ENCODE data around the gene TTC29. TPM values are rescaled to one million over a fixed set of nuclear protein-coding genes. Genes with fewer than 3 reads are reported as not detected.

The TTC29 gene
- total RNA-seq, 1 experiment from 2014 or later = 0.09 TPM

DNA sequence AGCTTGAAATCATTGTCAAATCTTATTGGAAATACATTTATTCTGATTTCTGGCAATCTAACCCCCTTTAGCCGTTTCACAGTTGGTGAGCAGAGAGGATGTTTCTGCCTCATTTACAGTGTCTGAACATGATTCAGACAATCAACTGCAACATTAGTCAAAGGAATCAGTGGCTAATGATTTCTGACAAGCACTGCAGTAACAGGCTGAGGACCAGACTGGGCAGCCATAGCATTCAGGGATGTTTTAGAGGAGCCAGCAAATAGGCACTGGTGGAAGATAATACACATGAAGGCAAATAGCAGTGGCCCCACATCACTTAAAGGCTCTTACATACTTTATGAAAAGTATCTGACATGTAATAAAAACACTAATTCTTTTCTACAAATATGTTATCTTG, 102.8 kb downstream of the TTC29 start:
- peaks cover 5% of the 10 kb centered on the region; the same call in 1 of the 2 replicates for H3K4me1 Mint-ChIP-seq
- ChIA-PET CTCF (no interaction called here), POLR2A (no interaction called here)
- no peaks in the 10 kb centered on the region for H3K9me3 Mint-ChIP-seq
- no peak overlapping the region for H3K4me3 Mint-ChIP-seq
- ATAC-seq = no peak
- no peaks in the 10 kb centered on the region for H3K36me3 Mint-ChIP-seq
- TF ChIP-seq RORB (CRISPR knock-in tag; IDR thresholded peaks at IDR 0.05) (no peak), HMGA2 (CRISPR knock-in tag; IDR thresholded peaks at IDR 0.05) (no peak)
- H3K27me3 Mint-ChIP-seq (ENCODE audit: low read depth) = no peaks in the 10 kb centered on the region
- DNase-seq (ENCODE audit: low spot score) = no peak
- no peak overlapping the region for H3K27ac Mint-ChIP-seq

DNA sequence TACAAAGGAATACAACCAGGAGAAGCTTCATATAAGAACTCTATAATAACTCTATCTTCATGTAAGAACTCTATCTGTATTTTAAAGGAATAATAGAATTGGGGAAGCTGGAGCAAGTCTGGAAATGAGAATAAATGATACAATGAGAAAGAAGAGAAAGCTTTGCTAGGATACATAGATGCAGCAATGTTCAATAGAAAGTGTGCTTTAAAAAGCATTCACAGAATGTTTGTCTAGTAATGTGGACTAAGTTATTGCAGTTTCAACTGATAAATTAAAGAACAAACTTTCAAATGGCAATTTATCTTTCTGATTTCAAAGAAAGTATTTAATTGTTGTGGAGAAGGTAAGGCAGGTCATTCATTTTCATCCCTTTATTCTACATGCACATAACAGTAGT, 104.9 kb downstream of the TTC29 start:
- DNase-seq (ENCODE audit: low spot score) = no peak
- POLR2A ChIA-PET = no interaction called here
- Mint-ChIP-seq H3K27me3 (ENCODE audit: low read depth) (no peaks in the 10 kb centered on the region), H3K27ac (no peak overlapping the region), H3K9me3 (no peaks in the 10 kb centered on the region), H3K36me3 (no peaks in the 10 kb centered on the region), H3K4me1 (peaks cover 5% of the 10 kb centered on the region; the same call in 1 of the 2 replicates), H3K4me3 (no peak overlapping the region)
- ATAC-seq = no peak
- CTCF ChIA-PET = no interaction called here
- TF ChIP-seq ZNF317 (CRISPR knock-in tag; IDR thresholded peaks at IDR 0.05; ENCODE audit: borderline replicate concordance, low read depth) (no peak), SMAD3 (CRISPR knock-in tag; IDR thresholded peaks at IDR 0.05; ENCODE audit: borderline replicate concordance) (no peak), NFYB (CRISPR knock-in tag; conservative IDR thresholded peaks at IDR 0.05; ENCODE audit: low read depth) (no peak), JAZF1 (CRISPR knock-in tag; IDR thresholded peaks at IDR 0.05) (no peak), MYBL2 (CRISPR knock-in tag; IDR thresholded peaks at IDR 0.05) (no peak)

DNA sequence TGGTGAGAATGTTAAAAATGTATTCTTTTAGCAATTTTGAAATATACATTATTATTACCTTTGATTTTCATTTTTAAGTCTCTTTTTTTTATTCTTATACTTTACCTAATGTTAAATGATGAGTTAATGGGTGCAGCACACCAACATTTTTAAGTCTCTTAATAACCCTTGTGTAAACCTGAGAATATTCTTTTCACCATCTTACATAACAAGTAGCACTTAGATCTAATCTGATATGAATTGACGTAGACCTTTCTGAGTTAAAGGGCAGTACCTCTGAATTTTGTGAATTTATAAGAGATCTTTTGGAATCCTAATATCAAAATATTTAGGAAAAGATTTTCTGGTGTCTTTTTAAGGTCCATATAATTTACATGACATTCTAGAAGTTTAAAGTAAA, 110.6 kb downstream of the TTC29 start:
- ChIA-PET CTCF (no interaction called here), POLR2A (no interaction called here)
- no peaks in the 10 kb centered on the region for H3K27me3 Mint-ChIP-seq (ENCODE audit: low read depth)
- no peaks in the 10 kb centered on the region for H3K4me1 Mint-ChIP-seq
- H3K4me3 Mint-ChIP-seq = no peak overlapping the region
- TF ChIP-seq KAT7 (CRISPR knock-in tag; IDR thresholded peaks at IDR 0.05; ENCODE audit: borderline replicate concordance) = no peak
- TF ChIP-seq, protein P1, sequence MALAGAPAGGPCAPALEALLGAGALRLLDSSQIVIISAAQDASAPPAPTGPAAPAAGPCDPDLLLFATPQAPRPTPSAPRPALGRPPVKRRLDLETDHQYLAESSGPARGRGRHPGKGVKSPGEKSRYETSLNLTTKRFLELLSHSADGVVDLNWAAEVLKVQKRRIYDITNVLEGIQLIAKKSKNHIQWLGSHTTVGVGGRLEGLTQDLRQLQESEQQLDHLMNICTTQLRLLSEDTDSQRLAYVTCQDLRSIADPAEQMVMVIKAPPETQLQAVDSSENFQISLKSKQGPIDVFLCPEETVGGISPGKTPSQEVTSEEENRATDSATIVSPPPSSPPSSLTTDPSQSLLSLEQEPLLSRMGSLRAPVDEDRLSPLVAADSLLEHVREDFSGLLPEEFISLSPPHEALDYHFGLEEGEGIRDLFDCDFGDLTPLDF (CRISPR knock-in tag; IDR thresholded peaks at IDR 0.05) = no peak
- TF ChIP-seq RORB (CRISPR knock-in tag; IDR thresholded peaks at IDR 0.05) = no peak
- no peak for TF ChIP-seq EMX1 (CRISPR knock-in tag; IDR thresholded peaks at IDR 0.05)
- TF ChIP-seq ATF1 (CRISPR knock-in tag; IDR thresholded peaks at IDR 0.05) = no peak
- no peak for TF ChIP-seq CREM (CRISPR knock-in tag; IDR thresholded peaks at IDR 0.05)
- TF ChIP-seq, protein P2, sequence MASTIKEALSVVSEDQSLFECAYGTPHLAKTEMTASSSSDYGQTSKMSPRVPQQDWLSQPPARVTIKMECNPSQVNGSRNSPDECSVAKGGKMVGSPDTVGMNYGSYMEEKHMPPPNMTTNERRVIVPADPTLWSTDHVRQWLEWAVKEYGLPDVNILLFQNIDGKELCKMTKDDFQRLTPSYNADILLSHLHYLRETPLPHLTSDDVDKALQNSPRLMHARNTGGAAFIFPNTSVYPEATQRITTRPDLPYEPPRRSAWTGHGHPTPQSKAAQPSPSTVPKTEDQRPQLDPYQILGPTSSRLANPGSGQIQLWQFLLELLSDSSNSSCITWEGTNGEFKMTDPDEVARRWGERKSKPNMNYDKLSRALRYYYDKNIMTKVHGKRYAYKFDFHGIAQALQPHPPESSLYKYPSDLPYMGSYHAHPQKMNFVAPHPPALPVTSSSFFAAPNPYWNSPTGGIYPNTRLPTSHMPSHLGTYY (CRISPR knock-in tag; IDR thresholded peaks at IDR 0.05) = no peak
- TF ChIP-seq, protein P3, sequence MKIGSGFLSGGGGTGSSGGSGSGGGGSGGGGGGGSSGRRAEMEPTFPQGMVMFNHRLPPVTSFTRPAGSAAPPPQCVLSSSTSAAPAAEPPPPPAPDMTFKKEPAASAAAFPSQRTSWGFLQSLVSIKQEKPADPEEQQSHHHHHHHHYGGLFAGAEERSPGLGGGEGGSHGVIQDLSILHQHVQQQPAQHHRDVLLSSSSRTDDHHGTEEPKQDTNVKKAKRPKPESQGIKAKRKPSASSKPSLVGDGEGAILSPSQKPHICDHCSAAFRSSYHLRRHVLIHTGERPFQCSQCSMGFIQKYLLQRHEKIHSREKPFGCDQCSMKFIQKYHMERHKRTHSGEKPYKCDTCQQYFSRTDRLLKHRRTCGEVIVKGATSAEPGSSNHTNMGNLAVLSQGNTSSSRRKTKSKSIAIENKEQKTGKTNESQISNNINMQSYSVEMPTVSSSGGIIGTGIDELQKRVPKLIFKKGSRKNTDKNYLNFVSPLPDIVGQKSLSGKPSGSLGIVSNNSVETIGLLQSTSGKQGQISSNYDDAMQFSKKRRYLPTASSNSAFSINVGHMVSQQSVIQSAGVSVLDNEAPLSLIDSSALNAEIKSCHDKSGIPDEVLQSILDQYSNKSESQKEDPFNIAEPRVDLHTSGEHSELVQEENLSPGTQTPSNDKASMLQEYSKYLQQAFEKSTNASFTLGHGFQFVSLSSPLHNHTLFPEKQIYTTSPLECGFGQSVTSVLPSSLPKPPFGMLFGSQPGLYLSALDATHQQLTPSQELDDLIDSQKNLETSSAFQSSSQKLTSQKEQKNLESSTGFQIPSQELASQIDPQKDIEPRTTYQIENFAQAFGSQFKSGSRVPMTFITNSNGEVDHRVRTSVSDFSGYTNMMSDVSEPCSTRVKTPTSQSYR (CRISPR knock-in tag; IDR thresholded peaks at IDR 0.05) = no peak
- TF ChIP-seq ZNF416 (CRISPR knock-in tag; IDR thresholded peaks at IDR 0.05) = no peak
- TF ChIP-seq, protein P4, sequence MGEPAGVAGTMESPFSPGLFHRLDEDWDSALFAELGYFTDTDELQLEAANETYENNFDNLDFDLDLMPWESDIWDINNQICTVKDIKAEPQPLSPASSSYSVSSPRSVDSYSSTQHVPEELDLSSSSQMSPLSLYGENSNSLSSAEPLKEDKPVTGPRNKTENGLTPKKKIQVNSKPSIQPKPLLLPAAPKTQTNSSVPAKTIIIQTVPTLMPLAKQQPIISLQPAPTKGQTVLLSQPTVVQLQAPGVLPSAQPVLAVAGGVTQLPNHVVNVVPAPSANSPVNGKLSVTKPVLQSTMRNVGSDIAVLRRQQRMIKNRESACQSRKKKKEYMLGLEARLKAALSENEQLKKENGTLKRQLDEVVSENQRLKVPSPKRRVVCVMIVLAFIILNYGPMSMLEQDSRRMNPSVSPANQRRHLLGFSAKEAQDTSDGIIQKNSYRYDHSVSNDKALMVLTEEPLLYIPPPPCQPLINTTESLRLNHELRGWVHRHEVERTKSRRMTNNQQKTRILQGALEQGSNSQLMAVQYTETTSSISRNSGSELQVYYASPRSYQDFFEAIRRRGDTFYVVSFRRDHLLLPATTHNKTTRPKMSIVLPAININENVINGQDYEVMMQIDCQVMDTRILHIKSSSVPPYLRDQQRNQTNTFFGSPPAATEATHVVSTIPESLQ (CRISPR knock-in tag; IDR thresholded peaks at IDR 0.05) = no peak
- TF ChIP-seq, protein P5, sequence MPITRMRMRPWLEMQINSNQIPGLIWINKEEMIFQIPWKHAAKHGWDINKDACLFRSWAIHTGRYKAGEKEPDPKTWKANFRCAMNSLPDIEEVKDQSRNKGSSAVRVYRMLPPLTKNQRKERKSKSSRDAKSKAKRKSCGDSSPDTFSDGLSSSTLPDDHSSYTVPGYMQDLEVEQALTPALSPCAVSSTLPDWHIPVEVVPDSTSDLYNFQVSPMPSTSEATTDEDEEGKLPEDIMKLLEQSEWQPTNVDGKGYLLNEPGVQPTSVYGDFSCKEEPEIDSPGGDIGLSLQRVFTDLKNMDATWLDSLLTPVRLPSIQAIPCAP (CRISPR knock-in tag; IDR thresholded peaks at IDR 0.05) = no peak
- TF ChIP-seq SOX15 (CRISPR knock-in tag; IDR thresholded peaks at IDR 0.05) = no peak
- TF ChIP-seq ZNF138 (CRISPR knock-in tag; conservative IDR thresholded peaks at IDR 0.05) = no peak
- no peak for TF ChIP-seq ZNF232 (CRISPR knock-in tag; IDR thresholded peaks at IDR 0.05)
- TF ChIP-seq CREB1 (CRISPR knock-in tag; IDR thresholded peaks at IDR 0.05) = no peak
- TF ChIP-seq ETV6 (CRISPR knock-in tag; IDR thresholded peaks at IDR 0.05) = no peak
- no peak for TF ChIP-seq MYBL2 (CRISPR knock-in tag; IDR thresholded peaks at IDR 0.05)
- TF ChIP-seq, protein P6, sequence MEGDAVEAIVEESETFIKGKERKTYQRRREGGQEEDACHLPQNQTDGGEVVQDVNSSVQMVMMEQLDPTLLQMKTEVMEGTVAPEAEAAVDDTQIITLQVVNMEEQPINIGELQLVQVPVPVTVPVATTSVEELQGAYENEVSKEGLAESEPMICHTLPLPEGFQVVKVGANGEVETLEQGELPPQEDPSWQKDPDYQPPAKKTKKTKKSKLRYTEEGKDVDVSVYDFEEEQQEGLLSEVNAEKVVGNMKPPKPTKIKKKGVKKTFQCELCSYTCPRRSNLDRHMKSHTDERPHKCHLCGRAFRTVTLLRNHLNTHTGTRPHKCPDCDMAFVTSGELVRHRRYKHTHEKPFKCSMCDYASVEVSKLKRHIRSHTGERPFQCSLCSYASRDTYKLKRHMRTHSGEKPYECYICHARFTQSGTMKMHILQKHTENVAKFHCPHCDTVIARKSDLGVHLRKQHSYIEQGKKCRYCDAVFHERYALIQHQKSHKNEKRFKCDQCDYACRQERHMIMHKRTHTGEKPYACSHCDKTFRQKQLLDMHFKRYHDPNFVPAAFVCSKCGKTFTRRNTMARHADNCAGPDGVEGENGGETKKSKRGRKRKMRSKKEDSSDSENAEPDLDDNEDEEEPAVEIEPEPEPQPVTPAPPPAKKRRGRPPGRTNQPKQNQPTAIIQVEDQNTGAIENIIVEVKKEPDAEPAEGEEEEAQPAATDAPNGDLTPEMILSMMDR (IDR thresholded peaks at IDR 0.05) = no peak
- H3K9me3 Mint-ChIP-seq = no peaks in the 10 kb centered on the region
- H3K27ac Mint-ChIP-seq = no peak overlapping the region
- ATAC-seq (no peak), DNase-seq (ENCODE audit: low spot score) (no peak)
- H3K36me3 Mint-ChIP-seq = no peaks in the 10 kb centered on the region
